ENCODE data around the gene FAM200C. TPM values are rescaled to one million over a fixed set of nuclear protein-coding genes. Genes with fewer than 3 reads are reported as not detected.

The FAM200C gene
- total RNA-seq, 1 experiment from 2014 or later: 4.2 TPM

DNA sequence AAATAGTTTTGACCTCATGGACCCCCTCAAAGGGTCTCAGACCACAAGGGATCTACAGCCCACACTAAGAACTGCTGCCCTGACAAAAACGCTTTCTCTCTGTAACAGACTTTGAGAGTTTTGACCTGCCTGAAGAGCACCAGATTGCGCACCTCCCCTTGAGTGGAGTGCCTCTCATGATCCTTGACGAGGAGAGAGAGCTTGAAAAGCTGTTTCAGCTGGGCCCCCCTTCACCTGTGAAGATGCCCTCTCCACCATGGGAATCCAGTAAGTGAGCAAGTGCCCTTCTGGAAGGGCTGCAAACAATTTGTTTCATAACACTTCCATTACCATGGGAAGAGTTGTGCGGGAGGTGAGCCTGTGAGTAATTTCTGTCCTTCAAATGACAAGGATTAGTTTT lies 27.8 kb upstream of the FAM200C start:
- DNase-seq (ENCODE audit: low read depth, low spot score) (no peak), ATAC-seq (no peak)
- no TSS peak for BruUV-seq (replicated peaks)
- Histone ChIP-seq H3K4me1 (ENCODE audit: control insufficient read depth in 1 of 2, insufficient read depth in 2 of 2, low read length in 2 of 2) (peaks cover 3 to 6% of the 10 kb centered on the region in 2 experiments; a peak in 3 of 4 replicates), H3K4me2 (ENCODE audit: low read length) (no peak overlapping the region), H3K4me3 (replicated peaks in 1 of 2; ENCODE audit: low read depth in 1 of 2, low read length in 2 of 2) (no peak overlapping the region), H3K9me3 (ENCODE audit: control insufficient read depth in 1 of 2, insufficient read depth in 1 of 2, low read depth in 1 of 2, low read length in 2 of 2) (no peaks in the 10 kb centered on the region), H3K79me2 (ENCODE audit: insufficient read depth, low read length) (peaks cover 38% of the 10 kb centered on the region), H4K20me1 (ENCODE audit: insufficient read depth) (0 out of 2 replicates have a peak, but pooled peaks cover 3% of the 10 kb centered on the region), H2AFZ (ENCODE audit: low read depth, low read length, poor library complexity, severe bottlenecking) (no peak overlapping the region), H3K27me3 (ENCODE audit: insufficient read depth, low read length) (no peaks in the 10 kb centered on the region), H3K27ac (ENCODE audit: low read depth, low read length) (no peak overlapping the region), H3K36me3 (ENCODE audit: control insufficient read depth in 1 of 2, insufficient read depth in 2 of 2, low read length in 2 of 2) (peaks cover 45 to 60% of the 10 kb centered on the region in 2 experiments), H3K9ac (ENCODE audit: low read length) (no peak overlapping the region), H3K9me2 (ENCODE audit: insufficient read depth) (no peaks in the 10 kb centered on the region)
- TF ChIP-seq CBX3 (IDR thresholded peaks at IDR 0.05; ENCODE audit: low read depth) (no peak), EZH2 (IDR thresholded peaks at IDR 0.05) (no peak), YY1 (IDR thresholded peaks at IDR 0.05; ENCODE audit: extremely low read depth, insufficient replicate concordance, low read depth, low read length) (no peak), SRF (IDR thresholded peaks at IDR 0.05; ENCODE audit: low read depth) (no peak), EZH2phosphoT487 (IDR thresholded peaks at IDR 0.05; ENCODE audit: borderline replicate concordance) (no peak), SIN3A (IDR thresholded peaks at IDR 0.05; ENCODE audit: low read depth) (no peak), EGR1 (IDR thresholded peaks at IDR 0.05; ENCODE audit: low read depth) (no peak), ZNF274 (IDR thresholded peaks at IDR 0.05; ENCODE audit: low read depth, low read length) (no peak), RAD21 (IDR thresholded peaks at IDR 0.05; ENCODE audit: low read depth) (no peak), SP1 (IDR thresholded peaks at IDR 0.05; ENCODE audit: low read depth) (no peak), ZFX (IDR thresholded peaks at IDR 0.05) (no peak), TCF7L2 (IDR thresholded peaks at IDR 0.05; ENCODE audit: borderline replicate concordance, extremely low read depth, insufficient read depth, insufficient read length) (no peak), CEBPB (IDR thresholded peaks at IDR 0.05; ENCODE audit: low read depth) (no peak), FOSL1 (IDR thresholded peaks at IDR 0.05; ENCODE audit: low read depth) (no peak), POLR2A (IDR thresholded peaks at IDR 0.05; ENCODE audit: borderline replicate concordance, extremely low read depth, insufficient read depth, insufficient read length) (no peak), POLR2AphosphoS5 (IDR thresholded peaks at IDR 0.05; ENCODE audit: low read depth, low read length) (no peak)
- TF ChIP-seq, protein P1, sequence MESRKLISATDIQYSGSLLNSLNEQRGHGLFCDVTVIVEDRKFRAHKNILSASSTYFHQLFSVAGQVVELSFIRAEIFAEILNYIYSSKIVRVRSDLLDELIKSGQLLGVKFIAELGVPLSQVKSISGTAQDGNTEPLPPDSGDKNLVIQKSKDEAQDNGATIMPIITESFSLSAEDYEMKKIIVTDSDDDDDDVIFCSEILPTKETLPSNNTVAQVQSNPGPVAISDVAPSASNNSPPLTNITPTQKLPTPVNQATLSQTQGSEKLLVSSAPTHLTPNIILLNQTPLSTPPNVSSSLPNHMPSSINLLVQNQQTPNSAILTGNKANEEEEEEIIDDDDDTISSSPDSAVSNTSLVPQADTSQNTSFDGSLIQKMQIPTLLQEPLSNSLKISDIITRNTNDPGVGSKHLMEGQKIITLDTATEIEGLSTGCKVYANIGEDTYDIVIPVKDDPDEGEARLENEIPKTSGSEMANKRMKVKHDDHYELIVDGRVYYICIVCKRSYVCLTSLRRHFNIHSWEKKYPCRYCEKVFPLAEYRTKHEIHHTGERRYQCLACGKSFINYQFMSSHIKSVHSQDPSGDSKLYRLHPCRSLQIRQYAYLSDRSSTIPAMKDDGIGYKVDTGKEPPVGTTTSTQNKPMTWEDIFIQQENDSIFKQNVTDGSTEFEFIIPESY (IDR thresholded peaks at IDR 0.05; ENCODE audit: extremely low read depth, insufficient replicate concordance, low read length): no peak
- TF ChIP-seq, protein P2, sequence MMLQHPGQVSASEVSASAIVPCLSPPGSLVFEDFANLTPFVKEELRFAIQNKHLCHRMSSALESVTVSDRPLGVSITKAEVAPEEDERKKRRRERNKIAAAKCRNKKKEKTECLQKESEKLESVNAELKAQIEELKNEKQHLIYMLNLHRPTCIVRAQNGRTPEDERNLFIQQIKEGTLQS (IDR thresholded peaks at IDR 0.05): no peak
- TF ChIP-seq, protein P3, sequence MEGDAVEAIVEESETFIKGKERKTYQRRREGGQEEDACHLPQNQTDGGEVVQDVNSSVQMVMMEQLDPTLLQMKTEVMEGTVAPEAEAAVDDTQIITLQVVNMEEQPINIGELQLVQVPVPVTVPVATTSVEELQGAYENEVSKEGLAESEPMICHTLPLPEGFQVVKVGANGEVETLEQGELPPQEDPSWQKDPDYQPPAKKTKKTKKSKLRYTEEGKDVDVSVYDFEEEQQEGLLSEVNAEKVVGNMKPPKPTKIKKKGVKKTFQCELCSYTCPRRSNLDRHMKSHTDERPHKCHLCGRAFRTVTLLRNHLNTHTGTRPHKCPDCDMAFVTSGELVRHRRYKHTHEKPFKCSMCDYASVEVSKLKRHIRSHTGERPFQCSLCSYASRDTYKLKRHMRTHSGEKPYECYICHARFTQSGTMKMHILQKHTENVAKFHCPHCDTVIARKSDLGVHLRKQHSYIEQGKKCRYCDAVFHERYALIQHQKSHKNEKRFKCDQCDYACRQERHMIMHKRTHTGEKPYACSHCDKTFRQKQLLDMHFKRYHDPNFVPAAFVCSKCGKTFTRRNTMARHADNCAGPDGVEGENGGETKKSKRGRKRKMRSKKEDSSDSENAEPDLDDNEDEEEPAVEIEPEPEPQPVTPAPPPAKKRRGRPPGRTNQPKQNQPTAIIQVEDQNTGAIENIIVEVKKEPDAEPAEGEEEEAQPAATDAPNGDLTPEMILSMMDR (IDR thresholded peaks at IDR 0.05 in 2 of 3, conservative IDR thresholded peaks at IDR 0.05 in 1 of 3; ENCODE audit: borderline replicate concordance in 1 of 3, insufficient read depth in 1 of 3, low read depth in 2 of 3, low read length in 2 of 3): no peak
- TF ChIP-seq, protein P4, sequence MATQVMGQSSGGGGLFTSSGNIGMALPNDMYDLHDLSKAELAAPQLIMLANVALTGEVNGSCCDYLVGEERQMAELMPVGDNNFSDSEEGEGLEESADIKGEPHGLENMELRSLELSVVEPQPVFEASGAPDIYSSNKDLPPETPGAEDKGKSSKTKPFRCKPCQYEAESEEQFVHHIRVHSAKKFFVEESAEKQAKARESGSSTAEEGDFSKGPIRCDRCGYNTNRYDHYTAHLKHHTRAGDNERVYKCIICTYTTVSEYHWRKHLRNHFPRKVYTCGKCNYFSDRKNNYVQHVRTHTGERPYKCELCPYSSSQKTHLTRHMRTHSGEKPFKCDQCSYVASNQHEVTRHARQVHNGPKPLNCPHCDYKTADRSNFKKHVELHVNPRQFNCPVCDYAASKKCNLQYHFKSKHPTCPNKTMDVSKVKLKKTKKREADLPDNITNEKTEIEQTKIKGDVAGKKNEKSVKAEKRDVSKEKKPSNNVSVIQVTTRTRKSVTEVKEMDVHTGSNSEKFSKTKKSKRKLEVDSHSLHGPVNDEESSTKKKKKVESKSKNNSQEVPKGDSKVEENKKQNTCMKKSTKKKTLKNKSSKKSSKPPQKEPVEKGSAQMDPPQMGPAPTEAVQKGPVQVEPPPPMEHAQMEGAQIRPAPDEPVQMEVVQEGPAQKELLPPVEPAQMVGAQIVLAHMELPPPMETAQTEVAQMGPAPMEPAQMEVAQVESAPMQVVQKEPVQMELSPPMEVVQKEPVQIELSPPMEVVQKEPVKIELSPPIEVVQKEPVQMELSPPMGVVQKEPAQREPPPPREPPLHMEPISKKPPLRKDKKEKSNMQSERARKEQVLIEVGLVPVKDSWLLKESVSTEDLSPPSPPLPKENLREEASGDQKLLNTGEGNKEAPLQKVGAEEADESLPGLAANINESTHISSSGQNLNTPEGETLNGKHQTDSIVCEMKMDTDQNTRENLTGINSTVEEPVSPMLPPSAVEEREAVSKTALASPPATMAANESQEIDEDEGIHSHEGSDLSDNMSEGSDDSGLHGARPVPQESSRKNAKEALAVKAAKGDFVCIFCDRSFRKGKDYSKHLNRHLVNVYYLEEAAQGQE (IDR thresholded peaks at IDR 0.05; ENCODE audit: low read depth): no peak
- ChIA-PET POLR2A (no interaction called here), RAD21 (ENCODE audit: low non-redundant PET in 1 of 2, low total read pairs in 2 of 2, uncharacterized antibody in 2 of 2, unreplicated experiment in 2 of 2) (no interaction called here), CTCF (interaction anchor here (1.7 kb wide), 1 partner anchor 11 kb away, joined by 4 read pairs; no protein-coding TSS in a partner anchor)
- intact Hi-C loops (cut with micrococcal nuclease): no loop called here
